SK-N-MC (cell line): Measurements from ENCODE around the gene JMJD6.
A peak's percentile ranks its signal among the peaks of the same experiment; 100 is the strongest.

Experiments used
- DNase-seq: peaks from one replicate; pipeline ENCODE4 v3.0.0-alpha.2; 2011; ENCODE audit warnings: low read depth, low spot score
- H3K27ac ChIP-seq: fragments of 200-600 bp; sonication (generic); 2 replicates; pipeline ENCODE4 v1.5.1; 2016; ENCODE audit warnings: mixed run types
- H3K36me3 ChIP-seq: fragments of 200-600 bp; sonication (generic); 2 replicates; pipeline ENCODE4 v1.6.1; 2017; ENCODE audit warnings: antibody characterized with exemption, low read length, mixed read lengths; ENCODE audit not compliant: insufficient read depth
- H3K4me3 ChIP-seq: fragments of 200-600 bp; sonication (generic); 2 replicates; pipeline ENCODE4 v1.5.1; 2016
- H3K9ac ChIP-seq: fragments of 200-600 bp; sonication (generic); 2 replicates; pipeline ENCODE4 v1.8.0; 2017; ENCODE audit warnings: mixed run types, mixed read lengths; ENCODE audit not compliant: insufficient read length
- H3K9me3 ChIP-seq: fragments of 200-600 bp; sonication (generic); 2 replicates; pipeline ENCODE4 v1.6.1; 2017; ENCODE audit warnings: low read depth, mild to moderate bottlenecking, antibody characterized with exemption, low read length, moderate library complexity, mixed read lengths
- EZH2 ChIP-seq: fragments of 200-600 bp; sonication (generic); IDR thresholded peaks from one replicate; pipeline ENCODE4 v1.6.1; 2017; ENCODE audit warnings: antibody characterized with exemption
- FOXP2 ChIP-seq: optimal IDR thresholded peaks from 2 replicates; pipeline ENCODE3; 2011; ENCODE audit warnings: mild to moderate bottlenecking, moderate library complexity; ENCODE audit not compliant: insufficient read depth; ENCODE audit errors: extremely low read length, control extremely low read depth
- POLR2AphosphoS5 ChIP-seq: IDR thresholded peaks from 2 replicates; pipeline ENCODE4 v1.6.1; 2012; ENCODE audit warnings: mild to moderate bottlenecking, low read depth, low read length, borderline replicate concordance

The JMJD6 gene

DNA sequence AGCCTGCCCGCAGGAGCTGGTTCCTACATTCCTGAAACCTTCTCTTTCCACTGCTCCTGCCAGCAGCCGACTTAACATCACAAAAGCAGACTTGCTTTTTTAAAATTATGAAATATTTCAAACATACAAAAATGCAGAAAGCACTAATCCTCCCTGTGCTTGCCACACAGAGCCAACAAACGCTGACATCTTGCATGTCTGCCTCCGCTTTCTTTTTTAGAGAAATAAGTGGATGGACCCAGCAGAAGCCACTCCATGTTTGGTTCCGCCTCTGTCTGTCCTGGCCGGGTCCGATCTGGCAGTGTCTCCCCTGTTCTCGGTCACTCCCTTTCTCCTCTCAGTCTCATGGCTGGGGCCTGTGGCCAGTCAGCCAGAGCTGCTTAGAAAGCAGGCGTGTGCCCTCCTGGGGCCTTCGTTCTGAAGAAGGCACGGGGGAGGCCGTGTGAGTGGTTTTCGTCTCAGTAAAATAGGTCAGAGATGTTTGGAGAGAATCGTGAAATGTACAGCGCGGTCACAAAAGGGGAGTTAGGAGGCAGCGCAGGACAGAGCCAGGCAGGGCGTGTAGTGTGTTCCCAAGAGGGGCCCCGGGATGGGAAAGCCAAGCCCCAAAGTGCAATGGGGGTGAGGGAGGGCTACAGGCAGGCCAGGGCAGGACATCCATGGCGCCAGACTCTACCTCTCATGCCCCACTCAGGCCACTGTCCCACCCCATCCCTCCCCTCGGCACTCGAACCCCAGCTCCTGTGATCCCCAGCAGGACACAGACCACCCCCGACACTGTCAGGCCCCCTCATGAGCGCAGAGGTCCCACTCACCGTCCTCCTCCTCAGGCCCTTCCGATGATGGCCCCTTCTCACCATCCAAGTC, 38.9 kb downstream of the JMJD6 start:
- peak overlapping the region; percentile 64; the same call in 1 of the 2 replicates for H3K27ac ChIP-seq
- no peak for TF ChIP-seq EZH2
- no peak for TF ChIP-seq POLR2AphosphoS5
- no peak for TF ChIP-seq FOXP2

DNA sequence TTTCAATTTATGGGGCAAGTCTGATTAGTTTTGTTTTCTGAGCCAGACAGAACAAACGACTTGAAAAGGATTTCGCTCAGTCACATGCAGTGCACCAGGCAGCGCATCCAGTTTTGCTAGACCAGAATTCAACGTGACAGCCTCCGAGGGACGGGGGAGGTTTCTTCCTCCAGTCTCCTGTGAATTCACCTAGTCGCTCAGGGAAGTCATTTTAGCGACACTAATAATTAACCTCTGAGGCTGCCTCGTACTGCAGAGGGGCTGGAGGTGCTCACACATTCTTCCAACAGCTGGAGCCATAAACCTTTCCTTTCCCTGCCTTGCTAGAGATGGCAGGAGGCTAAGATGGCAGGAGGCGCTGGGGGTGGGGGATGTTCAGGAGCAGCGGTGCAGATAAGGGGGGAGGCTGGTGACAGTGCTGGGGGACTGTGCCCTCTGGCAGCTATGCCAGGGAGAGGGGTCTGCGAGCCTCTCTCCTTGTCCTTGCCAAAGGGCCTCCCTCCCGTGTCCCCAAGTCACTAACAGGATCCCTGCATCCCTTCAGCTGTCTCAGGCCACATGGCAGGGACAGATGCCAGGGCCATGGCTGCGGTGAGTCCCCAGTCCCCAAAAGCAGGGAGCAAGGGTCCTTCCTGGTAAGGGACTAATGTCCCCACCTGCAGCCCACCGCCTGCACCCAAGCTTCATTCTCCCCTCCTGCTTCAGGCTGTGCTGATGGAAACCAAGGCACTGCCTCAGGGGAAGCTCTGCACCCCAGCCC, 39.7 kb downstream of the JMJD6 start:
- H3K9me3 ChIP-seq = no peaks in the 10 kb centered on the region
- no peak for DNase-seq
- H3K4me3 ChIP-seq = no peak overlapping the region
- peak overlapping the region; percentile 64; the same call in 1 of the 2 replicates for H3K27ac ChIP-seq
- no peaks in the 10 kb centered on the region for H3K36me3 ChIP-seq
- TF ChIP-seq POLR2AphosphoS5 = no peak
- TF ChIP-seq FOXP2 = no peak
- TF ChIP-seq EZH2 = no peak
- no peak overlapping the region for H3K9ac ChIP-seq

More for the DNA sequence above, 38.9 kb downstream of the JMJD6 start:
- H3K9me3 ChIP-seq = no peaks in the 10 kb centered on the region
- no peak overlapping the region for H3K4me3 ChIP-seq
- H3K36me3 ChIP-seq = no peaks in the 10 kb centered on the region
- DNase-seq = no peak
- H3K9ac ChIP-seq = no peak overlapping the region

DNA sequence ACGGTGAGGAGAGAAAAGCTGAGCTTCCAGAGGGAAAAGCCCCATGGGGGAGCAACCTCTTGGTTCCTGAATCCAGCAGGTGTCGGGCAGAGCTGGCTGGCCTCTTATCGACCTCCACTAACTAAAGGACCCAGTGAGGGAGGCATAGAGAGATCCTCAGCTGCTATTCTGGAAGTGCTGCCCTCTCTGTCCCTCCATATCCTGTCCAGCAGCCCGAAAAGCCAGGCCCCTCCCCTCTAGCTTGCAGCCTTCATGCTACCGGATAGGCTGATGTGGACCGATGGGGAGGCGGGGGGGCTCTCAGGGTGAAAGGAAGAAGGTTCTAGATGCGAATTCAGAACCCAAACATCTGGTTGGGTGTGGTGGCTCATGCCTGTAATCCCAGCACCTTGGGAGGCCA, 40.6 kb downstream of the JMJD6 start:
- no peak for DNase-seq
- Histone ChIP-seq H3K36me3 (no peaks in the 10 kb centered on the region), H3K9me3 (no peaks in the 10 kb centered on the region), H3K27ac (no peak overlapping the region), H3K9ac (no peak overlapping the region), H3K4me3 (no peak overlapping the region)
- no peak for TF ChIP-seq FOXP2
- no peak for TF ChIP-seq POLR2AphosphoS5

DNA sequence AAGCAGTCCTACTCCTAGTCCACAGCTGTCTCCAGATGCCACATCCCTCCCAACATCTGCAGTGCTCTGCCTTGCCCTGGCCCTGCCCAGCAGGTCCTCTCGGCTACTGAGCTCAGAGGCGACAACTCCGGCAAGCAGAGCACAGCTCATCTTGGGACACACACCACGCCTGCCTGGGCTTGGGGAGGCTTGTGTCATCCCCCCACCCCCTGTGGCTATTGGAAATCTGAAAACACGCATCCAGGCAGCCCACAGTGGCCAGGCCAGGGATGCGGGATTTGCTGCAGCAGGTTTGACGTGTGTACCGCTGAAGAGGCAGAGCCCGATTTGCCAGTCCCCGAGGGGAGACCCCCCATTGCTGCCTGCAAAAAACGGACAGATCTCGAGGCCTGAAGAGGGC, 41.0 kb downstream of the JMJD6 start:
- TF ChIP-seq FOXP2 (no peak), EZH2 (no peak), POLR2AphosphoS5 (no peak)
- no peak overlapping the region for H3K9ac ChIP-seq
- no peaks in the 10 kb centered on the region for H3K36me3 ChIP-seq
- H3K9me3 ChIP-seq = no peaks in the 10 kb centered on the region
- no peak for DNase-seq
- no peak overlapping the region for H3K4me3 ChIP-seq
- H3K27ac ChIP-seq = no peak overlapping the region

DNA sequence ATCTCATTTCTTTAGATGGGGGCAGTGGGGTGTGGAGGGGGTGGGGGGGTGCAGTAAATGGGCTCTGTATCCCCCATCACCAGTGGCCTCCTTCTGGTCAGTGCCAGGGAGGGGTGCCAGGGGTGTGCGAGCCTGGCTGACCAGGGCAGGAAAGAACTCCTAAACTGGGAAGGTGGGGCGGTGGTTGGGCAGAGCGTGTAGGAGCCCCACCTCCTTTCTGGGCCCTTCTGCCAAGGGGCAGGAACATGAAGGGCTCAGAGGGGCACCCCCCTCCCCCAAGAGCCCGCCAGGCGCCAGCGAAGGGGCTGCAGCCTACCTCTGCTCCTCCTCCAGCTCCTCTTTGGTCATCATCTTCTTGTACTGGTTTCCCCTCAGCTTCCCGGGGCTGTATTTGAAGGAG, 41.6 kb downstream of the JMJD6 start:
- Histone ChIP-seq H3K4me3 (no peak overlapping the region), H3K9ac (no peak overlapping the region), H3K27ac (no peak overlapping the region), H3K9me3 (no peaks in the 10 kb centered on the region), H3K36me3 (no peaks in the 10 kb centered on the region)
- DNase-seq = no peak
- TF ChIP-seq FOXP2 (no peak), POLR2AphosphoS5 (no peak), EZH2 (no peak)

DNA sequence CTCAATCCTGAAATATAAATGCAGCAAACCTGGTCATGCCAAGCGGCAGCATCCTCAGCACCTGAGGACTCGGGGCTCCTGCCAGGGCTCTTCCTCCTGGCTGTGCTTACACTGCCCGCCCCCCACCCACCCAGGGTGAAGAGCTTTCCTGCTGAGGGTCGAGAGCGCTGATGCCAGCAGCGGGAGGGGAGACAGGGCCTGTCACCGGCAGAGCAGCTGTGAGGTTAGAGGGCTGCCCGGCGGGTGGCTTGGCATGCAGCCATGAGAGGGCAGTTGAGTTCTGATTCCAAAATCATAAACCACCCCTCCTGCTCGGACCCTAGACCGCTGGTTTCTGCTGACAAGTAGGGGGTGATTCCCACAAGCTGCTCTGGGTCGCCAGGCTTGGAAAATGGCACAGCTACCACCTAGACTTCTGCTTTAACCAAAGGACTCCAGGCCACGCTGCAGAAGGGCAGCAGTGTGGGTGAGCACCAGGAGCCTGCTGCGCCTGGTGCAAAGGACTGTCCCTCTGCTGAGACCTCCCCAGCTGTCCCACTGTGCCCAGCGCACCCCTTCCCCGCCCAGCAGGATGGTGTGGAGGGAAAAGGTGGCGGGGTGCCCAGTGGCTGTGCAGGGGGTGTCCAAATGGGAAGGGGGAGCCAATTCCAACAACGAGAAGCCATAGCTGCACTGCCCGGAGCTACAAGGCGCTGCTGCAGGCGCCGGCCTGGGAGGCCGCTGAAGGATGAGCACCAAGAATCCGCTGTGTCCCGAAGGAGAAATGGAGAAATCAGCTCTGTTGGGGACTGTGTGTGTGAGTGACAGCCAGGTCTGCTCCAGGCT, 42.3 kb downstream of the JMJD6 start:
- Histone ChIP-seq H3K36me3 (no peaks in the 10 kb centered on the region), H3K4me3 (no peak overlapping the region), H3K9ac (no peak overlapping the region), H3K27ac (no peak overlapping the region), H3K9me3 (no peaks in the 10 kb centered on the region)
- TF ChIP-seq POLR2AphosphoS5 (no peak), EZH2 (no peak), FOXP2 (no peak)
- DNase-seq = no peak

DNA sequence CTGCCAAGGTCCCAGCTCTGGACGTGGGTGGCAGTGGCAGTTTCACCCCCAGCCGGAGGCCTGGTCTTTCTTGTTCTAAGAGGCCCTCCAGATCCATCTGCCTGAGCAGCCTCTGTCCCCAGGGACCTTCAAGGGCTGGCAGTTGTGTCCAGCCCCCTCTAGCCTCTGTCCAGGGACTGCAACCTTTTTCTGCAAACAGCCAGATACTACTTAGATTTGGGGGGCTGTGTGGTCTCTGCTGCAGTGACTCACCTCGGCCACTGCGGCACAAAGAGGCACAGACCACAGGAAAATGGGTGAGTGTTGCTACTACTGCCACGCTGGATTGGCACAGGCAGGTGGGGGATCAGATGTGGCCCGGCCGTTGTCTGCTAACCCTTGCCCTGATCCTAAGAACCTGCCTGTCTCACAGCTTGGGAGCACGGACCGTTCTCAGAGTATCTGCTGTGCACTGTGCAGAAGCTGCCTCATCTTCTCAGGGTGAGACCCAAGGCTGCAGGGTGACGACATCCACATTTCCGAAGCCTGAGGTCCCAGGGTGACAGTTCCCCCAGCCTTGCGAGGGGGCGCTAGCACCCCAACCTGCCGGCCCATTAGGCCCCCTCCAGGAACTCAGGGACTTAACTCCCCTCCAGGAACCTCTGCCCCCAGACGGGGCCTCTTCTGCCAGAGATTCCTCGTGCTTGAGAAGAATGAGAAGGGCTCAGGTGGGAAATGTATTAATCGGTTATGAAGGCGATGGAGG, 43.2 kb downstream of the JMJD6 start:
- no peak overlapping the region for H3K9ac ChIP-seq
- H3K4me3 ChIP-seq = no peak overlapping the region
- TF ChIP-seq POLR2AphosphoS5 (no peak), EZH2 (no peak), FOXP2 (no peak)
- H3K9me3 ChIP-seq = no peaks in the 10 kb centered on the region
- no peak overlapping the region for H3K27ac ChIP-seq
- no peak for DNase-seq
- no peaks in the 10 kb centered on the region for H3K36me3 ChIP-seq

DNA sequence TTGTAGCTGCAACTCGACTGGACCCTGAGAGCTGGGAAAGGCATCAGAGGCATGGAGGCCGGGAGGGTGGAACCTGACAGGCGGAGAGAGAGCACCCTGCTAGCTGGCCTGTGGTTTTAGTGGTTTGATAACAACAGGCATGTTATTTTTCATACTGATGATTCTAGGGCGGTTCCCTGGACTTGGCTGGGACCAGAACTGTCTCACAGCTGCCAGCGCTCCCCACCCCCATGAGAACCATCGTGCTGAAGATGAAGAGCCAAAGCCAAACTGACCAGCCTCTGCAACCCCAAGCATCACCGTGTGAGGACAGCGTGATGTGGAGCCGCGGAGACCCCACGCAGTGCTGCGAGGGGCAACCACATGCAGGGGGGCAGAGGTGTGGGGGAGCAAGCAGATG, 44.1 kb downstream of the JMJD6 start:
- no peaks in the 10 kb centered on the region for H3K36me3 ChIP-seq
- H3K4me3 ChIP-seq = no peak overlapping the region
- H3K27ac ChIP-seq = no peak overlapping the region
- no peak overlapping the region for H3K9ac ChIP-seq
- TF ChIP-seq FOXP2 = no peak
- TF ChIP-seq EZH2 = no peak
- no peak for TF ChIP-seq POLR2AphosphoS5
- no peak for DNase-seq
- H3K9me3 ChIP-seq = no peaks in the 10 kb centered on the region
